ENCODE data around the gene KCNF1. TPM values are rescaled to one million over a fixed set of nuclear protein-coding genes. Genes with fewer than 3 reads are reported as not detected.

The KCNF1 gene
- polyA plus RNA-seq, 1 donor from 2014 or later: 11.4 TPM

DNA sequence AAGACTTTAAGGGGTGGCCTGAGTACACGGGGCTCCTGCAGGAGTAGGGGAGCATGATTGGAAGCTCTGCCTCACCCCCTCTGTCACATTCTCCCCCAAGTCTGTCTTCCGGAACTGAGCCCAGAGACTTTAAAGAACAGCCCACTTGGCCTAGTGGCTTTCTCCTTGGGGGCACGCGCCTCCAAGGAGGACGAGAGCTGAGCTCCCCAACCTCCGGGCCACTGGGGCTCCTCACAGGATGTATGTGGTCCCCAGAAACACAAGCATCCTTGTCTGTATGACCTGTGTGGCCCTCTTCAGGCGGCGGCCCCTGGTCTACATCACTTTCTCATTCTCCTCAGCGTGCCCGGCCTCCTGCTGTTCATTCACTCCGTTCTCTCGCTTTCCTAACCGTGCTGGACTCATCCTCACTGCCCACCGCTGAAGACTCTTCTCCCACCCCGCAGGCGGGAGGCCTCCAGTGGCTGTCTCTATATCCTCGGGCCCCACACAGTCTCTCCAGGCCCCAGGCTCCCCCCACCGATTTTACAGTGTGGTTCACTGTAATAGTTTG is 23.7 kb downstream of the KCNF1 start:
- H3K79me2 ChIP-seq (replicated peaks; ENCODE audit: insufficient read depth, low read length): no peaks in the 10 kb centered on the region
- no peaks in the 10 kb centered on the region for H3K9me2 ChIP-seq (ENCODE audit: insufficient read depth, low read length)
- H3K9me3 ChIP-seq (ENCODE audit: low read length): no peaks in the 10 kb centered on the region
- no peak overlapping the region for H3K4me2 ChIP-seq (ENCODE audit: low read length)
- no peak overlapping the region for H3K9ac ChIP-seq (ENCODE audit: low read length)
- H3K27ac ChIP-seq (ENCODE audit: low read length): no peak overlapping the region
- H2AFZ ChIP-seq (ENCODE audit: low read depth, low read length): no peak overlapping the region
- H3K27me3 ChIP-seq (ENCODE audit: insufficient read depth, low read depth, low read length): no peaks in the 10 kb centered on the region
- no peaks in the 10 kb centered on the region for H4K20me1 ChIP-seq (ENCODE audit: insufficient read depth)
- no peak overlapping the region for H3K4me3 ChIP-seq (ENCODE audit: low read length)
- no peaks in the 10 kb centered on the region for H3K36me3 ChIP-seq (ENCODE audit: insufficient read depth, low read length)
- TF ChIP-seq SMC3 (conservative IDR thresholded peaks at IDR 0.05; ENCODE audit: poor library complexity) (no peak), EZH2 (IDR thresholded peaks at IDR 0.05; ENCODE audit: borderline replicate concordance, insufficient read depth, low read length, poor library complexity, severe bottlenecking) (no peak), MXI1 (conservative IDR thresholded peaks at IDR 0.05; ENCODE audit: poor library complexity, severe bottlenecking) (no peak), EP300 (conservative IDR thresholded peaks at IDR 0.05; ENCODE audit: poor library complexity, severe bottlenecking) (no peak), TAF1 (IDR thresholded peaks at IDR 0.05; ENCODE audit: low read depth) (no peak), POLR2AphosphoS5 (IDR thresholded peaks at IDR 0.05) (no peak), RAD21 (conservative IDR thresholded peaks at IDR 0.05) (no peak)
- TF ChIP-seq, protein P1, sequence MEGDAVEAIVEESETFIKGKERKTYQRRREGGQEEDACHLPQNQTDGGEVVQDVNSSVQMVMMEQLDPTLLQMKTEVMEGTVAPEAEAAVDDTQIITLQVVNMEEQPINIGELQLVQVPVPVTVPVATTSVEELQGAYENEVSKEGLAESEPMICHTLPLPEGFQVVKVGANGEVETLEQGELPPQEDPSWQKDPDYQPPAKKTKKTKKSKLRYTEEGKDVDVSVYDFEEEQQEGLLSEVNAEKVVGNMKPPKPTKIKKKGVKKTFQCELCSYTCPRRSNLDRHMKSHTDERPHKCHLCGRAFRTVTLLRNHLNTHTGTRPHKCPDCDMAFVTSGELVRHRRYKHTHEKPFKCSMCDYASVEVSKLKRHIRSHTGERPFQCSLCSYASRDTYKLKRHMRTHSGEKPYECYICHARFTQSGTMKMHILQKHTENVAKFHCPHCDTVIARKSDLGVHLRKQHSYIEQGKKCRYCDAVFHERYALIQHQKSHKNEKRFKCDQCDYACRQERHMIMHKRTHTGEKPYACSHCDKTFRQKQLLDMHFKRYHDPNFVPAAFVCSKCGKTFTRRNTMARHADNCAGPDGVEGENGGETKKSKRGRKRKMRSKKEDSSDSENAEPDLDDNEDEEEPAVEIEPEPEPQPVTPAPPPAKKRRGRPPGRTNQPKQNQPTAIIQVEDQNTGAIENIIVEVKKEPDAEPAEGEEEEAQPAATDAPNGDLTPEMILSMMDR (IDR thresholded peaks at IDR 0.05; ENCODE audit: poor library complexity, severe bottlenecking): no peak
- TF ChIP-seq, protein P2, sequence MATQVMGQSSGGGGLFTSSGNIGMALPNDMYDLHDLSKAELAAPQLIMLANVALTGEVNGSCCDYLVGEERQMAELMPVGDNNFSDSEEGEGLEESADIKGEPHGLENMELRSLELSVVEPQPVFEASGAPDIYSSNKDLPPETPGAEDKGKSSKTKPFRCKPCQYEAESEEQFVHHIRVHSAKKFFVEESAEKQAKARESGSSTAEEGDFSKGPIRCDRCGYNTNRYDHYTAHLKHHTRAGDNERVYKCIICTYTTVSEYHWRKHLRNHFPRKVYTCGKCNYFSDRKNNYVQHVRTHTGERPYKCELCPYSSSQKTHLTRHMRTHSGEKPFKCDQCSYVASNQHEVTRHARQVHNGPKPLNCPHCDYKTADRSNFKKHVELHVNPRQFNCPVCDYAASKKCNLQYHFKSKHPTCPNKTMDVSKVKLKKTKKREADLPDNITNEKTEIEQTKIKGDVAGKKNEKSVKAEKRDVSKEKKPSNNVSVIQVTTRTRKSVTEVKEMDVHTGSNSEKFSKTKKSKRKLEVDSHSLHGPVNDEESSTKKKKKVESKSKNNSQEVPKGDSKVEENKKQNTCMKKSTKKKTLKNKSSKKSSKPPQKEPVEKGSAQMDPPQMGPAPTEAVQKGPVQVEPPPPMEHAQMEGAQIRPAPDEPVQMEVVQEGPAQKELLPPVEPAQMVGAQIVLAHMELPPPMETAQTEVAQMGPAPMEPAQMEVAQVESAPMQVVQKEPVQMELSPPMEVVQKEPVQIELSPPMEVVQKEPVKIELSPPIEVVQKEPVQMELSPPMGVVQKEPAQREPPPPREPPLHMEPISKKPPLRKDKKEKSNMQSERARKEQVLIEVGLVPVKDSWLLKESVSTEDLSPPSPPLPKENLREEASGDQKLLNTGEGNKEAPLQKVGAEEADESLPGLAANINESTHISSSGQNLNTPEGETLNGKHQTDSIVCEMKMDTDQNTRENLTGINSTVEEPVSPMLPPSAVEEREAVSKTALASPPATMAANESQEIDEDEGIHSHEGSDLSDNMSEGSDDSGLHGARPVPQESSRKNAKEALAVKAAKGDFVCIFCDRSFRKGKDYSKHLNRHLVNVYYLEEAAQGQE (IDR thresholded peaks at IDR 0.05; ENCODE audit: borderline replicate concordance): no peak
- H3F3A ChIP-seq (ENCODE audit: insufficient read depth, low read length, poor library complexity, severe bottlenecking): no peaks in the 10 kb centered on the region

DNA sequence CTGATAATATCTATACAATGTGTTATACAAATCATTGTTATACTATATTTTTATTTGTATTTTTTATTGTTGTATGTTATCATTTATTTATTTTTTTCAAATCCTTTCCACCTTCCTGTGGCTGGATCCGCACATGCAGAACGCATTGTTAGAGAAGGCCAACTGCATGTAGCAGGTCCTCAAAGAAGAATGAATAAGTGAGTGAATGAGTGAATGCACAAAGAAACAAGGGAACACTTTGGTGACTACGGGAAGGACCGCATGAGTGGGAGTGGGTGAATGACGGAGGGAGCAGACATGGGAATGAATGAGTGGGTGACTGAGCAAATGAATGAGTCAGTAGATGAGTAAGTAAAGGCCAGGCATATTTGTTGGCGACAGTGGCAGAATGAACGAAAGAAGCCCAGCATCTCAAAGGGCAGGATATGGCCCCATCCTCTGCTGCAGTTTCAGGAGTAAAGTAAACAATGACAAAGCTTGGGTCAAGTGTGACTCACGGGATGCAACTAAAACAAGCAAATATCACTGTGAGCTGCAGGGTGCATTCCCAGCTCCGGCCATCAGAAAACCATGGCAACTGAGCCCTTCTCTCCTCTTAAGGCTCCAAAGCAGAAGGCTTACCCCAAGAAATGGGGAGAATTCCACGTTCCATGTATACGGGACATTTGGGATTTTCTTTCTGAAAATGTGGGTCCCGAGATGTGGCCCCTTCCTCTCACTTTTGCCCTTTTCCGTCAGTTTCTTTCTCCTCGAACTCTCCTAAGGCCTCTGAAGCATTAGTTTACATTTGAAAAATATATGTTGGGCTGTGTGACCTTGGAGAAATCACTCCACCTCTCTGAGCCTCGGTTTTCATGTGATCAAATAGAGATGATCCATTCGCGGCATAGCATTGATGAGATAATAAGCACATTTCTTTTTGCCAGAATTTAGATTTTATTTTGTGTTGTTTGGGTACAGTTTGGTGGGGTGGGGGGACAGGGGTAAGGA is 24.5 kb downstream of the KCNF1 start:
- Histone ChIP-seq H3K9ac (ENCODE audit: low read length) (no peak overlapping the region), H3K36me3 (ENCODE audit: insufficient read depth, low read length) (no peaks in the 10 kb centered on the region), H3F3A (ENCODE audit: insufficient read depth, low read length, poor library complexity, severe bottlenecking) (no peaks in the 10 kb centered on the region), H3K27ac (ENCODE audit: low read length) (no peak overlapping the region), H3K9me3 (ENCODE audit: low read length) (no peaks in the 10 kb centered on the region), H3K27me3 (ENCODE audit: insufficient read depth, low read depth, low read length) (no peaks in the 10 kb centered on the region), H3K9me2 (ENCODE audit: insufficient read depth, low read length) (no peaks in the 10 kb centered on the region), H4K20me1 (ENCODE audit: insufficient read depth) (no peaks in the 10 kb centered on the region), H3K4me2 (ENCODE audit: low read length) (no peak overlapping the region), H2AFZ (ENCODE audit: low read depth, low read length) (no peak overlapping the region), H3K79me2 (replicated peaks; ENCODE audit: insufficient read depth, low read length) (no peaks in the 10 kb centered on the region), H3K4me3 (ENCODE audit: low read length) (no peak overlapping the region)
- no peak for TF ChIP-seq SMC3 (conservative IDR thresholded peaks at IDR 0.05; ENCODE audit: poor library complexity)
- no peak for TF ChIP-seq MXI1 (conservative IDR thresholded peaks at IDR 0.05; ENCODE audit: poor library complexity, severe bottlenecking)
- TF ChIP-seq, protein P2 (IDR thresholded peaks at IDR 0.05; ENCODE audit: borderline replicate concordance): no peak
- TF ChIP-seq RAD21 (conservative IDR thresholded peaks at IDR 0.05): no peak
- TF ChIP-seq, protein P1 (IDR thresholded peaks at IDR 0.05; ENCODE audit: poor library complexity, severe bottlenecking): no peak
- TF ChIP-seq EP300 (conservative IDR thresholded peaks at IDR 0.05; ENCODE audit: poor library complexity, severe bottlenecking): no peak
- TF ChIP-seq POLR2AphosphoS5 (IDR thresholded peaks at IDR 0.05): no peak
- no peak for TF ChIP-seq EZH2 (IDR thresholded peaks at IDR 0.05; ENCODE audit: borderline replicate concordance, insufficient read depth, low read length, poor library complexity, severe bottlenecking)
- no peak for TF ChIP-seq TAF1 (IDR thresholded peaks at IDR 0.05; ENCODE audit: low read depth)
